IPS-NIHi7 (cell line): ENCODE measurements around the gene RABGAP1L.
A peak's percentile ranks its signal among the peaks of the same experiment; 100 is the strongest.
"Not testable (repeated sequence)": the region's sequence is repeated elsewhere in the genome, so short reads cannot be mapped to it uniquely, and the experiment has no call there.

ENCODE experiments used
- DNase-seq: peaks from one replicate; pipeline ENCODE4 v3.0.0; 2012; ENCODE audit warnings: mixed read lengths; ENCODE audit errors: extremely low spot score

Gene RABGAP1L

DNA sequence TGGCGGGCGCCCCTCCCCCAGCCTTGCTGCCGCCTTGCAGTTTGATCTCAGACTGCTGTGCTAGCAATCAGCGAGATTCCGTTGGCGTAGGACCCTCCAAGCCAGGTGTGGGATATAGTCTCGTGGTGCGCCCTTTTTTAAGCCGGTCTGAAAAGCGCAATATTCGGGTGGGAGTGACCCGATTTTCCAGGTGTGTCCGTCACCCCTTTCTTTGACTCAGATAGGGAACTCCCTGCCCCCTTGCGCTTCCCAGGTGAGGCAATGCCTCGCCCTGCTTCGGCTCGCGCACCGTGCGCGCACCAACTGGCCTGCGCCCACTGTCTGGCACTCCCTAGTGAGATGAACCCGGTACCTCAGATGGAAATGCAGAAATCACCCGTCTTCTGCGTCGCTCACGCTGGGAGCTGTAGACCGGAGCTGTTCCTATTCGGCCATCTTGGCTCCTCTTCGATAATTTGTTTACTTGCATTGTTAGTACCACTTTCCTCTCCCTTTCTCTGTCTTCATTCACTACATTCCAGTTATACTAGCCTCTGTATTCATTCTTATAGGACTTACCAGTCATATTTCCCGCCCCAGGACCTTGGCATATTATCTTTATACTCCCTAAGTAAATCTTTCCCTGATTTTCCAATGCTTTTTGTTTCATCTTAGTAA, 79.7 kb downstream of the RABGAP1L start:
- not testable (repeated sequence) for DNase-seq

DNA sequence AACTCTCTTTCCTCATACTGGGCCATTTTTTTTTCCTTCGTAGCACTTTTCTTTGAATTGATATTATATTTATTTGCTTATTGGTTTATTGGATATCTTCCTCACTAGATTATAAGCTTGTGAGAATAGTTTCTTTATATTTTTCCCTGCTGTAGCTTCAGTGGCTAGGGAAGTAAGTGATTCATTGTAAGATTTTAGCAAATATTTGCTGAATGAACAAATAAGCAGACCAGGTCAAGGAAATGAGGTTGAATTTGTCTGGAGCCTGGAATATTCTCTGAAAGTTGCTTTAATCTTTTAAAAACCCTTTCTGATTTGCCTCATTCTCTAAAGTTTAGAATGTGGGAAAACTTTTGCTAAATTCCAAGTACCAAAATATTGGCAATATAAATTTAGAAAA, 80.2 kb downstream of the RABGAP1L start:
- no peak for DNase-seq

DNA sequence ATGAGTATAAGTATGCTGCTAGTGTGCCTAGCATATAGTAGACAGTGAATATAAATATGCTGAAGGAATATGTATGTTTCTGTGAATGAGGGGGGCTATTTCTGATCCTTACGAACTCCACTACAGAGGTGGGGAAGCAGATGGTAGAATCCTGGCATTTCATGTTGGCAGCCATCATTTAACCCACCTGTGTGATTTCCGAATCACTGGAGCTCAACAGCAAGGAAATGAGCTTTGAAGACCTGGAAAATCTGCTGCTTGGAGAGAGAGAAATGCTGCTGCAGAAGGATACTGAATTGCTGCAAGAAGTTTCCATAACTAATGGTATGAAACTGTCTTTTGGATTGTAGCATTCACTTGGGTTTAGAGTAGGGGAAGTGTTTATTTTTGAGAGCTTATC, 83.5 kb downstream of the RABGAP1L start:
- DNase-seq: no peak

DNA sequence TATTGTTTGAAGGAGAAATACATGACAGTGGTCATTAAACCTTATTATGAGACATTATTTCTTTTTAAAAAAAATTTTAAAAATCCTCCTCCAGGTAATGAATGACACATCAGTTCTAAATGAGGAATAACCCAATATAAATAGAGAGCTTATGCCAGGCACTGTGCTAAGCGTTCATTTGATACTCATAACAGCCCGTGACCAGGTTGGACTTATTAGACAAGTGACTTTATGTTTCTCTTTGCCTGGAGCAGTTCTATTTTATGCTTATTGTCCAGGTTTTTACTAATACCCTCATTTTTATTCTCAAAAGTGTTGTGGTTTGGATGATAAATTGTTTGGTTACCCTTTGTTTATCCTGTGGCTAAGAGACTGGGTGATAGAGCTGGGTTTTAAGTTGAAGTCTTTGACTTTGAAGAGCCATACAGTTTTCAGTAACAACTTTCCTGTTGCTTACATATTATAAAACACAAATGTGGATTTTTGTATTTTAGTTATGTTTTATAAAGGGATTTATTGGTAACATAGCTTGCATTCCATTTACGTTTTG, 84.2 kb downstream of the RABGAP1L start:
- DNase-seq: no peak

DNA sequence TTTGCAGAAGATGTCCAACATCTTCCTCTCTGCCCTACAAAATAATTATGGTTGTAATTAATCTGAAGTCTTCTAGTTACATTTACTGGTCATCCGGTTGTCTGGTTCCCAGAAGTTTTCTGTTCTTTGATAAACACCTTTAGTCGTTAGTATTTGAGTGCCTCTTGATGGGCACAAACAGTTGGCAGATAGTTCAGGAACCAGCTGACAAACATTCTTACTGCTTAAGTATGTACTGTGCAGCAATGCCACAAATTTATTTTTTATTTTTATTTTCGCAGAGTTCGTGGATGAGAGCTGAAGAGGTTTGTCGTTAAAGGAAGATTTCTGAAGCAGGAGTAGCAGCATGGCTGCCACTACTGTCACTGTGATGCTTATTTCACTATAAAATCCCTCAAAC, 84.7 kb downstream of the RABGAP1L start:
- DNase-seq: no peak

DNA sequence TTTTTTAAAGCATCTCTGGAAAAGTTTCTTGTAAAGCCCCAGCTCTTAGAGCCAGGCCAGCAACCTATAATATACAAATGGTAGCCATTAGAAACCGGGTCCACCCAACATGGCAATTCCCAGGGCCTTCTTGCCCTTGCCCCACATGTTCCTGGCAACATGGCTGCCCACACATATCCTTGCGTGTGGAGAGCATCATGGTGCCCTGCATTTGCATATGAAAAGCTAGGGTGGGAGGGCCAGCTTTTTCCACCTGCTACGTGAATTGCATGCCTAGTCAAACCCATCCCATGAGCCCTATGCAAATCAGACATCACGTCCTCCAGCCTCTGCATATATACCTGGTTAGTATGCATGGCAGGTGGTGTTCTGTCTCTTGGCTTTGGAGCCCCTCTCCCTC, 88.2 kb downstream of the RABGAP1L start:
- no peak for DNase-seq

DNA sequence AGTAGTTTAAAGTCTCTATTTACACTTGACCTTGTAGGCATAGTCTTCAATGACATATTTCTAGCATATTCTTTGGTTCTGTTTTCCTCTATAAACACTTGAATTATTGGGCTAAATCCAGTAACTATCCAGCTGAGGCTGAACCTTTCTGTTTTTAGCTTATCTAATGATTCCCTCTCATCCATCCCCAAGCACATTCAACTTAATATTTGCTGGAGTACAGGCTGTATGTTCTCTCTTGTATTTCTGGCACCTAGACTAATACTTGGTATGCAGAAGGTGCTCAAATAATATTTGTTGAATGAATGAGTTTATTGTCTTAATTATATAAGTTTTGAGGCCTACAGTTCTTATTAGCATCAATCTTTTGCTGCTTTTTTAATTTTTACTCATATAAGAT, 88.7 kb downstream of the RABGAP1L start:
- no peak for DNase-seq

DNA sequence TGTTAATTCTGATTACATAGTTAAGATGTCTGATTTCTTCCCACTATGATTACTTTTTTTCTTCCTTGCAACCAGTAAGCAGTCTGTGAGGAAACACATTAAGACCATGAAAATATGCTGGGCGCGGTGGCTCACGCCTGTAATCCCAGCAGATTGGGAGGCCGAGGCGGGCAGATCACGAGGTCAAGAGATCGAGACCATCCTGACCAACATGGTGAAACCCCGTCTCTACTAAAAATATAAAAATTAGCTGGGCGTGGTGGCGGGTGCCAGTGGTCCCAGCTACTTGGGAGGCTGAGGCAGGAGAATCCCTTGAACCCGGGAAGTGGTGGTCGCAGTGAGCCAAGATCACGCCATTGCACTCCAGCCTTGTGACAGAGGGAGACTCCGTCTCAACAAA, 97.1 kb downstream of the RABGAP1L start:
- not testable (repeated sequence) for DNase-seq

DNA sequence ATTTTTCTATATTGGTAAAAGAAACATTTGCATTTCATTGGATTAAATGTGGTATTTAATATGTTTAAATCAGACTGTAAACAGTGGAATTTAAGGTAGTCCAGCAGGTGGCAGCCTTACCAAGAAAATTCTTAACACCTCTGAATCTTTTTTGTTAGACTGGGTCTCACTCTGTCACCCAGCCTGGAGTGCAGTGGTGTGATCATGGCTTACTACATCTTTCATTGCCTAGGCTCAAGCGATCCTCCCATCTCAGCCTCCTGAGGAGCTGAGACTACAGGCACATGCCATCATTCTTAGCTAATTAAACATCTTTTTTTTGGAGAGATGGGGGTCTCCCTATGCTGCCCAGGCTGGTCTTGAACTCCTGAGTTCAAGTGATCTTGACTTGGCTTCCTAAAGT, 98.8 kb downstream of the RABGAP1L start:
- DNase-seq: peak; percentile 26

DNA sequence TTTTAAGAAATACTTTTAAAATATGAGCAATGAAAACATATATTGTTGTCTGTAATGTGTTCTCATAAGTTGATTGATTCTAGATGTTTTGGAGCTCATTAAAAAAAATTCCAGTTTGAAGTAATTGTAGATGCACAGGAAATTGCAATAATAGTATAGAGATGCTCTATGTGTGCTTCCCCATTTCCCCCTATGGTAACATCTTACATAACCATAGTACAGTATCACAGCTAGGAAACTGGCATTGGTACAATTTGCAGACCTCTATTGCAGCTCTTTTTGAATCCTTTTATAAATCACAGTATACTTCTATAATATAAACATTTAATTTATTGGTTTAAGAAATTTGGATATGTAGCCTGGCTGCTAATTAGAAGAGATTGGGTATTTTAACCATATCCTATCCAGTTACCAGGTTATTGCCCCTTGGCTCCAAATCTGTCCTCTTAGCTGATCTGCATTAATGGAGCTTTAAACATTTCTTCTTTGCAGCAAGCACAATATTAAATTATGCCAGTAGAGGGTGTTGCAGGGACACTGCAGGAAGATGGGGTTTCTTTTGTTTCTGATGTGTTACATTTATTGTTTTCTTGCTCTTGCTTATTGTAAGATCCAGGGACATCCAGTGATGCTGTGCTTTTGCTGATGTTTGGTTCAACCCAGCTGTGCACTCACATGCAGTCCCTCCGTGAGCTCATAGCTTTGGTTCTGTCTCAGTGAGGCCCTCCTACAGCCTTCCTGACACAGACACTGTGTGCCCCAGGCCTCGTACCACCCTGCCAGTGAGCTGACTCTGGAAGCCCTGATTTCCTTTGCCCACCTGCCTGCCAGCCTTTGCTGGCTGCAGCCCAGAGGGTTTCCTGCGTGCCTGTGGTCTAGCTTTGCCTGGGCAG, 103.3 kb downstream of the RABGAP1L start:
- peak; percentile 26 for DNase-seq

DNA sequence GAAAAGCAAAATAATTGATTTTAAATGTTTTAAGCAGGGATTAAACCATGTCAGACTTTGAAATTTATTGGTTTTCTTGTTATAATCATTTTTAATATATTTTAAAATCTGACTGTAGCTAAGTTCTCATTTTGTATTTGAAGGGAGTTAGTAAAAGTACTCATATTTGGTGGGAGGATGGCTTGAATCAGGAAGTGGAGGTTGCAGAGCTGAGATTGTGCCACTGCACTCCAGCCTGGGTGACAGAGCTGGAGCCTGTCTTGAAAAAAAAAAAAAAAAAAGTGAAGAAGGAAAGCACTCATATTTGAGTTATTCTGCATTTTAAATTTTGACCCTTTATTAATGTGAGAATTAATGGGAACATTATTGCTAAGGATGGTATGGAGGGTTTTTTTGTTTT, 106.0 kb downstream of the RABGAP1L start:
- no peak for DNase-seq

DNA sequence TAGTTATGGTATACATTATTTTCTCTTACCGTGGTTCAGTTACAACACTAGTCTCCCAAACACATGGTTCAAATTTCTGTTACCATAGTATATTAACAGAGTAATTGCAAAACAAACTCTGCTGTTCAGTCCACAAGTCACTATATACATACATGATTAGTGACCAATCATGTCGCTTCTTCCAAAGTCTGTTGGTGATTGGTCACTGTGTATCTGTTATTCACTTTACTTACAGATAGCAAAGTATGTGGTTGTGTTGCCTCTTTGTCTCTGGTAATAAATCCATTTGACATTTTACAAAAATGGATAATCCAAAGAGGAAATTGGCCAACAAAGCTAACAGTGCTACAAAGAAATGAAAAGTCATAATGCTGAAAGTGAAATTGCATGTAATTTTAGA, 107.2 kb downstream of the RABGAP1L start:
- no peak for DNase-seq

DNA sequence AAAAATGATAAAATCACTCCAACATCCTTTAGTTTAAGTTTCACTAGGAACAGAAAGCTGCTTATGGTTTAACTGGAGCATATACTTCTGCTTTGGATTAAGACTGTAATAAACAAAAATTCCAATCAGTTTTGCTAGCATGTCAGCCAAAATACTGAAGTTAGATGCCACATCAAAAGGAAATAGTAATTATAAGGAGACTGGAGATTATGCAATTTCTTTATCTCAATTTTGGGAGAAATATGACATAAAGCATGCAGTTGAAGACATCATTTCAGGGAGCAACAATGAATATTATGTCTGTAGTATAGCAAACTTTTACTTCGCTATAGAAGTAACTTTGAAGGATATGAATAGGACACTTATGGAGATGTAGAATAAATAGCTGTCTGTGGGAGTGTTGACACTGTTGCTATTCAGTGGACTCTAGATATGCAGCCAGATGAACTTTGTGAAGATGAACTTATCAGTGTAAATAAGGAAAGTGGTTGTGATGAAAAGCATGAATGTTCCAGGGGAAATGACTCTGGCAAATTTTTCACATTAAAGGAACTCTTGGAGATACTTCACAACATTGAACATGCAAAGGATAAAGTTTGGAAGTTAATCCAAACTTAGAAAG, 107.8 kb downstream of the RABGAP1L start:
- DNase-seq: no peak

DNA sequence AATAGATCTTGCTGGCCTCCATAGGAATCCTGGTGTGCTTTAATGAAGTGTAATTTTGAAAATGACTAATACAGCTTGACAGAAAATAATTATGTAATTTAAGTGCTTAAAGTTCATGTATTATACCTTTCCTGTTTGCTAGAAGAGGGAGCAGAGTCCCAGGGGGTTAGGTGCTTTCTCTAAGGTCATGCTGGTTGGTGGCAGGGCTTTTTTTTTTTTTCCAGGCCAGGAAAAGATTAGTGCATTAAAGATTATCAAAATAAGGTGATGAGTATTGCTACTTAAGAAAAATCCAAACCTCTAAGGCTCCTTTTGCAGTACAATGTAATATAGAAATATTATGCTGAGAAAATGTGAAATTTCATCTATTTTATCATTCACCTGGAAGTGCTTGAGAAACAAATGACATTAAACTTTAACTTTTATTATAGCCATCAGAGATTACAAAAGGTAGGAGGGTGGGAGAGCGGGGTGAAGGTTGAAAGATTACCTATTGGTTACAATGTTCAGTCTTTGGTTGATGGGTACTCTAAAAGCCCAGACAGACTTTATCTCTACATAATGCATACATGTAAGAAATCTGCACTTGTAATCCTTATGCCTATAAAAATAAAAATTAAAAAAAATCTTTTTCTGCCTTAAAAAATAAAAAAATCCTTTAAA, 110.8 kb downstream of the RABGAP1L start:
- no peak for DNase-seq

DNA sequence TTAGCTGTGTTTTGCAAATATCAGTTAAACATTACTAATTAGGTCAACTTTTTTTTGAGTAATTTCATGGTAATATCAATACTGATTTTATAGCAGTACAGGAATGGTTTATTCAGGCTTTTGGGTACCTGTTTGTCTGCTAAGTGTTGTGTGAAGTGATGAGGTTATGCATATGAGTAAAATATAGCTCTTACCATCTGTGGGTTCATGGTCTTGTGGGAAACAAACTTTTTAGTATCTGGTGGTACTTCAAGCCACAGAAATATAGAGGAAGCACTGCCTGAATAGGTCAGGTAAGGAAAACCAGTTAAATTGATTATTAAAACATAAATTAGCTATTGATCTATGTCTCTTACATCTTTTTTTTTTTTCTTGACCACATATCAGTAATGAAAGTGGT, 113.9 kb downstream of the RABGAP1L start:
- DNase-seq: no peak

DNA sequence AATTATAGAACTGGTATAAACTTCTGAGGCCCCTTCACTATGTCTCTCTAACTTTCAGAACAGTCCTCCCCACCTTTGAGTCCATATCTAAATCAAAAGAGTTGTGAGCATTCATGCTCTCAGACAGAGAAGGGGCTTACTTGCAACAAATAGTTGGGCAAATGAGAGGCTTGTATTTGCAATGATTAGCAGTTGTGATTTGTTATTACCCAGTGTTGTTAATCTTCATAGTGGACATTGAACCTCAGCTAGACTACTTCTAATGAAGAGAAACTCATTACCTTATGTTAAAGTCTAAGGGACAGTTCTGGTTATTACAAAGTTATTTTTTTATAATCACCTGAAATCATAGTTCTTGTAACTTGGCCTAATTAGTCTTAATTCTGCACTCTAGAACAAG, 114.5 kb downstream of the RABGAP1L start:
- no peak for DNase-seq

DNA sequence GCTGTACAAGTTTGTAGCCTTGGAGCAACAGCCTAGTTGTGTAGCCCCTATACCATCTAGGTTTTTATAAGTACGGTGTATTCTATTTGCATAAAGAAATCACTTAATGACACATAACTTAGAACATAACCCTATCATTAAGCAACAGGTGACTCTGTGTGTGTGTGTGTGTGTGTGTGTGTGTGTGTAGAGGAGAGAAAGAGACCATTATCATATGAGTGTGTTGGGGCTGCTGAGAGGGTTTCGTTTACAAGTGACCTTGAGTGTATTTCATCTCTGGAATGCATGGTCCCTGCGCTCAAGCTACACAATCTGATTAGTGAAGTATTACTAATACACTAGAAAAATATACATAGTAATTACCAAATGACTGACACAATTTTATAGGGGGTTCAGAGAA, 115.1 kb downstream of the RABGAP1L start:
- no peak for DNase-seq

DNA sequence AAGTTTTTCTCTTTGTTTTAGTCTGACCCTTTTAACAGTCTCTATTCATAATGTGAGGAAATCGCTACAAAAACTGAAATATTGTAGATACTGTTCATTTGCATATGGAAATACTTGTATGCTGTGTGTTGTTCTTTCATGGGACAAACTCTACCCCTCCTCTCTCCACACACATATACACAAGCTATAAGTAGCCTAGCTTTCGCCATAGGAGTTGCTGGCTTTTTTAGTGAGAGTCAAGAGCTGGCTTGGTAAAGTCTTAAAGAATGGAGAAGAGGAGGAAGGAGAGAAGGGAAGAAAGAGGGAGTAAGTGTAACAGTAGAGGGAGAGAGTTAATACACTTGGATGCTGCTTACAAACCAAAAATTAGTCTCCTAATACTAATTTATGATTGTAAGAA, 115.6 kb downstream of the RABGAP1L start:
- no peak for DNase-seq

DNA sequence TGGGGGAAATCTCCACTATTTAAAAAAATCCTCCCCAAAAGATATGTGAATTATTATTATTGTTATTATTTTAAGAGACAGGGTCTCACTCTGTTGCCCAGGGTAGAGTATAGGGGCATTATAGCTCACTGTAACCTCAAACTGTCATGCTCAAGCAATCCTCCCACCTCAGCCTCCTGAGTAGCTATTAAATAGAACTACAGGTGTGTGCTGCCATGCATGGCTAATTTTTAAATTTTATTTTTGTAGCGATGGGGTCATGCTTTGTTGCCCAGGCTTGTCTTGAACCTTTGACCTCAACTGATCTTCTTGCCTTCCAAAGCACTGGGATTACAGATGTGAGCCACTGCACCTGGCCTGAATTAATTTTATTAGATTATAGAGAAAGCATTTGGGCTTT, 116.8 kb downstream of the RABGAP1L start:
- no peak for DNase-seq

DNA sequence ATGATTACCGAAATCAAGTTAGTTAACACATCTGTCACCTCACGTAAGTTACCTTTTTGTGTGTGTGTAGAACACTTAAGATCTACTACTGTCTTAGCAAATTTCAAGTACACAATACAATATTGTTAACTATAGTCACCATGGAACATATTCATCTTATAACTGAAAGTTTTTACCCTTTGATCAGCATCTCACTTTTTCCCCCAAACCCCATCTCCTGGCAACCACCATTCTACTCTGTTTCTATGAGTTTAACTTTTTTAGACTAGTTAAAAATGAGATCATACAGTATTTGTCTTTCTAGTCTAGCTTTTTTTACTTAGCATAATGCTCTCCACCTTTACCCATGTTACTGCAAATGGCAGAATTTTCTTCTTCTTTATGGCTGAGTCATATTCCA, 124.7 kb downstream of the RABGAP1L start:
- no peak for DNase-seq

DNA sequence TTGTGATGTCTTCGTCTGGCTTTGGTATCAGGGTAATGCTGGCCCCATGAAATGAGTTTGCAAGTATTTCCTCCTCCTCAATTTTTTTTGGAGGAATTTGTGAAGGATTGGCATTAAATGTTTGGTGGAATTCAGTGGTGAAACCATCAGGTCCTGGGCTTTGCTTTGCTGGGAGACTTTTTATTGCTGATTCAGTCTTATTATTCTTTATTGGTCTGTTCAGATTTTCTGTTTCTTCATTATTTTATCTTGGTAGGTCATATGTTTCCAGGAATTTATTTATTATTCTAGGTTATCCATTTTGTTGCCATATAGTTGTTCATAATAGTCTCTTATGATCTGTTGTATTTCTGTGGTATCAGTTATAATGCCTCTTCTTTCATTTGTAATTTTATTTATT, 126.7 kb downstream of the RABGAP1L start:
- DNase-seq: no peak
